CD4-positive, alpha-beta T cell (primary cell): ENCODE results near the gene JARID2. TPM values are rescaled to one million over a fixed set of nuclear protein-coding genes. Genes with fewer than 3 reads are reported as not detected.
A peak's percentile ranks its signal among the peaks of the same experiment; 100 is the strongest.

Experiments
- ATAC-seq: fragments of 200-7000 bp; cut with Tn5 transposase; one replicate; pipeline ENCODE4 v1.10.0; 2022; ENCODE audit warnings: mild to moderate bottlenecking; ENCODE audit not compliant: poor library complexity
- CTCF ChIA-PET: fragments of 350-600 bp; sonication (Branson Sonifier 250); formaldehyde crosslinking; loops from one replicate; lab custom pipeline; 2021; ENCODE audit warnings: antibody characterized with exemption, inconsistent platforms; lab: Charles Lee
- POLR2A ChIA-PET: fragments of 350-600 bp; sonication (Branson Sonifier 250); formaldehyde crosslinking; loops from one replicate; lab custom pipeline; 2021; ENCODE audit warnings: antibody characterized with exemption, inconsistent platforms; lab: Charles Lee
- DNase-seq, 14 experiments: peaks; one replicate each; pipeline ENCODE4 v3.0.0-alpha.2; 2013 to 2020; ENCODE audit warnings: mixed read lengths in 2 of 14
- H3K27ac ChIP-seq, 2 donors: one replicate each; pipeline versions ENCODE4 v1.5.1 to v1.7.0; 2013; ENCODE audit warnings: low read length in 2 of 2, low read depth in 1 of 2, mild to moderate bottlenecking in 1 of 2
- H3K27me3 ChIP-seq, 2 experiments: 1 replicate in 1 of 2; 2 replicates in 1 of 2; pipeline versions ENCODE4 v1.6.1 to v1.7.0; 2013; ENCODE audit warnings: low read length in 2 of 2, control low read depth in 1 of 2, mild to moderate bottlenecking in 1 of 2, moderate library complexity in 1 of 2; ENCODE audit not compliant: insufficient read depth in 2 of 2, control insufficient read depth in 1 of 2
- H3K36me3 ChIP-seq: one replicate; pipeline ENCODE4 v1.6.1; 2013; ENCODE audit warnings: low read length, control low read depth; ENCODE audit not compliant: insufficient read depth
- H3K4me1 ChIP-seq: one replicate; pipeline ENCODE4 v1.6.1; 2013; ENCODE audit warnings: low read length, control low read depth; ENCODE audit not compliant: insufficient read depth
- H3K4me3 ChIP-seq: one replicate; pipeline ENCODE4 v1.5.1; 2013; ENCODE audit warnings: mild to moderate bottlenecking, low read length, moderate library complexity
- H3K9me3 ChIP-seq, 2 experiments: 1 replicate in 1 of 2; 2 replicates in 1 of 2; pipeline versions ENCODE4 v1.6.1 to v1.7.0; 2013; ENCODE audit warnings: low read length in 2 of 2, mild to moderate bottlenecking in 2 of 2, control low read depth in 1 of 2, moderate library complexity in 1 of 2; ENCODE audit not compliant: control insufficient read depth in 1 of 2, insufficient read depth in 1 of 2
- H3K27ac Mint-ChIP-seq: one replicate; pipeline ENCODE4 v1.8.0; 2020; ENCODE audit warnings: mixed read lengths
- H3K27me3 Mint-ChIP-seq: one replicate; pipeline ENCODE4 v1.8.0; 2021; ENCODE audit warnings: mixed read lengths
- H3K36me3 Mint-ChIP-seq: one replicate; pipeline ENCODE4 v1.8.0; 2021; ENCODE audit warnings: low read depth, mixed read lengths
- H3K4me1 Mint-ChIP-seq: one replicate; pipeline ENCODE4 v1.8.0; 2021; ENCODE audit warnings: low read depth, mixed read lengths
- H3K4me3 Mint-ChIP-seq: one replicate; pipeline ENCODE4 v1.8.0; 2020; ENCODE audit warnings: mild to moderate bottlenecking, mixed read lengths
- H3K9me3 Mint-ChIP-seq: one replicate; pipeline ENCODE4 v1.8.0; 2020; ENCODE audit warnings: mixed read lengths
- intact Hi-C, 2 experiments: fragments of 100-400 bp; cut with DNase I in 1 of 2; cut with micrococcal nuclease in 1 of 2; formaldehyde crosslinking; loops; one replicate each; pipeline versions ENCODE4 v1.15.1 to v1.9.0; 2023 to 2025; cut with DNase I, micrococcal nuclease
- total RNA-seq, 174 experiments: library from RNA in 2 of 174; stranded (reverse) in 2 of 174; gene quantifications; one replicate each; pipeline ENCODE4 v1.2.3 and lab custom pipeline; 2021 to 2026
- TF ChIP-seq, protein P1 (sequence below): fragments of 200-600 bp; IDR thresholded peaks from one replicate; pipeline ENCODE4 v1.8.0; 2022; ENCODE audit warnings: antibody characterized with exemption, mild to moderate bottlenecking

The JARID2 gene
- total RNA-seq, 2 experiments from 2014 or later = 32.0 to 33.0 TPM

DNA sequence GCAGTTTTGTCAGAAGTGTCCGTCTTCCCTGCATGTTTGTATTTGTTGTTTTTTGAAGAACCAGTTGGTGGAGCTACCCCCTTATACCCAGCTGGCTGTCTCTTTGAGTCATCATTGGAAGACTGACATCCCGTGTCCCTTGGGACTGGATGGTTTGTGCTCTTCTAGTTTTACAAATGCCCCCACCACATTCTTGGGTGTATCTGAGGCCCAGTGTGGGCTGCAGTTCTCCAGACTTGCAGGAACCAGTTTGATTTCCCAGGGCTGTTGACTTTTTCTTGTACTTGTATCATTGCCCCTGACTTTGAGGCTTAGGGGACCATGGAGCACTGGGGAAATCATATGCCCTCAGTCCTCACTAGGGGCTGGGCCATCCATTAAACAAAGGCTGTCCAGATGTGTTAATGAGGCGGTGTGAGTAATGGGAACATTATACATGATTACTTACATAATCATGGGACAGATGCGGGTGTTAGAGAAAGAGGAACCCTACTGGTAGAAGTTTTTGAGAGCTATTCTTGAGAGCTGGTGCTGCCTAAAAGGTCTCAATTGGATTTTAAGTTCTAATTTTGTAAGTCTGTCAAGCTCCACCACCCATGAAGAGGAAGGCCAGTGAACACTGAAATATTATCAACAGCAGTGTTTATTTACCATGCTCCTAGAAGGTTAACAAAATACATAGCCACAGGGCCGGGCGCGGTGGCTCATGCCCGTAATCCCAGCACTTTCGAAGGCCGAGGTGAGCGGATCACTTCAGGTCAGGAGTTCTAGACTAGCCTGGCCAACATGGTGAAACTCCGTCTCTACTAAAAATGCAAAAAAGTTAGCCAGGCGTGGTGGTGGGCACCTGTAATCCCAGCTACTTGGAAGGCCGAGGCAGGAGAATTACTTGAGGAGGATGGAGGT lies 8.5 kb downstream of the JARID2 start:
- peaks cover 74% of the 10 kb centered on the region for H3K4me1 ChIP-seq
- intact Hi-C loops = loop anchor here in 1 of 2 experiments (5.0 kb wide), 1 partner anchor 73 kb away; no protein-coding TSS in a partner anchor
- Mint-ChIP-seq H3K27ac (peak overlapping the region; percentile 96), H3K4me1 (peaks cover 99% of the 10 kb centered on the region), H3K9me3 (no peaks in the 10 kb centered on the region), H3K4me3 (peak overlapping the region; percentile 80), H3K27me3 (no peaks in the 10 kb centered on the region), H3K36me3 (peaks cover 5% of the 10 kb centered on the region)
- ChIA-PET POLR2A (interaction anchor here (0.6 kb wide), 1 partner anchor 169 kb away, joined by 3 read pairs; no protein-coding TSS in a partner anchor), CTCF (interaction anchor here (1.0 kb wide), 1 partner anchor 185 kb away, joined by 3 read pairs; no protein-coding TSS in a partner anchor)
- H3K27ac ChIP-seq = peak overlapping the region in 1 of 2 donors; percentile 46
- DNase-seq = peak in 2 of 14 experiments; percentile 35 to 46
- no peak overlapping the region for H3K4me3 ChIP-seq
- ATAC-seq = no peak
- no peaks in the 10 kb centered on the region for H3K36me3 ChIP-seq
- no peaks in the 10 kb centered on the region for H3K27me3 ChIP-seq
- H3K9me3 ChIP-seq = no peaks in the 10 kb centered on the region
- TF ChIP-seq, protein P1, sequence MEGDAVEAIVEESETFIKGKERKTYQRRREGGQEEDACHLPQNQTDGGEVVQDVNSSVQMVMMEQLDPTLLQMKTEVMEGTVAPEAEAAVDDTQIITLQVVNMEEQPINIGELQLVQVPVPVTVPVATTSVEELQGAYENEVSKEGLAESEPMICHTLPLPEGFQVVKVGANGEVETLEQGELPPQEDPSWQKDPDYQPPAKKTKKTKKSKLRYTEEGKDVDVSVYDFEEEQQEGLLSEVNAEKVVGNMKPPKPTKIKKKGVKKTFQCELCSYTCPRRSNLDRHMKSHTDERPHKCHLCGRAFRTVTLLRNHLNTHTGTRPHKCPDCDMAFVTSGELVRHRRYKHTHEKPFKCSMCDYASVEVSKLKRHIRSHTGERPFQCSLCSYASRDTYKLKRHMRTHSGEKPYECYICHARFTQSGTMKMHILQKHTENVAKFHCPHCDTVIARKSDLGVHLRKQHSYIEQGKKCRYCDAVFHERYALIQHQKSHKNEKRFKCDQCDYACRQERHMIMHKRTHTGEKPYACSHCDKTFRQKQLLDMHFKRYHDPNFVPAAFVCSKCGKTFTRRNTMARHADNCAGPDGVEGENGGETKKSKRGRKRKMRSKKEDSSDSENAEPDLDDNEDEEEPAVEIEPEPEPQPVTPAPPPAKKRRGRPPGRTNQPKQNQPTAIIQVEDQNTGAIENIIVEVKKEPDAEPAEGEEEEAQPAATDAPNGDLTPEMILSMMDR = no peak

DNA sequence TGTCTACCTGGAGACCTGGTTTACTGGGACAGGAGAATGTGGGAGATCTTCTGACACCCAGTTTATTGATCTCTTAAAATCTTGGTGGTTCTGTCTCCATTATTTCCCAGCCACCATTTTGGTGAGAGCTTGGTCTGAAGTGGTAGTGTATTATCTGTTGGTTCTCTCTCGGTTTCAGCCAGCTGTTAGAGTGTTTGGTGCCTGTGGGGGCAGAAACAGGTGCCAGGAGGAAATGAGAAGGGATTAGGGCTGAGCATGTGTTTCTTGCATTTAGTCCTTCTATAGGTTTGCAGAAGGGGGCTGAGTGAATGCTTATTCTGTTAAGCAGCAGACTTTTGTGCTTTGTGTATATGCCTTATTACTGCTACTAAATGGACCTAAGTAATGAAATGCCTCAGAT lies 9.6 kb downstream of the JARID2 start:
- H3K4me3 Mint-ChIP-seq = peak overlapping the region; percentile 83
- no peak for ATAC-seq
- TF ChIP-seq, protein P1 = no peak
- H3K4me1 ChIP-seq = peaks cover 69% of the 10 kb centered on the region
- H3K27ac Mint-ChIP-seq = peak overlapping the region; percentile 80
- H3K9me3 Mint-ChIP-seq = no peaks in the 10 kb centered on the region
- no peak overlapping the region for H3K4me3 ChIP-seq
- no peak for DNase-seq
- intact Hi-C loops = no loop called here
- H3K27me3 Mint-ChIP-seq = no peaks in the 10 kb centered on the region
- no peak overlapping the region for H3K27ac ChIP-seq
- POLR2A ChIA-PET = interaction anchor here (0.5 to 1.2 kb wide), 2 partner anchors 110 to 134 kb away, joined by 3 read pairs; no protein-coding TSS in a partner anchor
- no peaks in the 10 kb centered on the region for H3K9me3 ChIP-seq
- CTCF ChIA-PET = no interaction called here
- H3K4me1 Mint-ChIP-seq = peaks cover 99% of the 10 kb centered on the region
- no peaks in the 10 kb centered on the region for H3K36me3 ChIP-seq
- no peaks in the 10 kb centered on the region for H3K27me3 ChIP-seq
- peaks cover 4% of the 10 kb centered on the region for H3K36me3 Mint-ChIP-seq

DNA sequence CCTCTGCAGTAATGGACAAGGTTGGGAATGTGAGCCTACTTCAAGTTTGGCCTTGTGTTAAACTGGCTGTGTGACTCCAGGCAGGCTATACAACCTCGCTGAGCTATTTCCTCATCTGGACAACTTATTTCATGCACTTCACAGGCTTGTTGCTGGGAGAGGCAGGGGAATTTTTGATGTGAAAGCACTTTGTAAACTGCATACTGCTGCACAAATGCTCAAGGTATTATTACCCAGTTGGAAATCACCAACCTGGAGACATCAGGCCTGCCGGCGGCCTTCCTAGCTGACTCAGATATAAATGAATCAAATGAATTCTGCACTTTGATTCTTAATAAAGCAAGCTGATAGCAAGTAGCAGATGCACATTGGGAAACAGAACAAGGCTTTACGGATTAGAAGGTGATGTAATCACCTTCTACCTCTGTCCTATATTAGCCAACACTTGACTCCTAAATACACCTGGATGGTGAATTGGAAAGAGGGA lies 10.1 kb downstream of the JARID2 start:
- H3K4me1 Mint-ChIP-seq = peaks cover 99% of the 10 kb centered on the region
- Histone ChIP-seq H3K27me3 (no peaks in the 10 kb centered on the region), H3K36me3 (no peaks in the 10 kb centered on the region), H3K9me3 (no peaks in the 10 kb centered on the region), H3K4me1 (peaks cover 66% of the 10 kb centered on the region), H3K27ac (no peak overlapping the region), H3K4me3 (no peak overlapping the region)
- TF ChIP-seq, protein P1 = no peak
- intact Hi-C loops = no loop called here
- no peaks in the 10 kb centered on the region for H3K9me3 Mint-ChIP-seq
- CTCF ChIA-PET = no interaction called here
- peaks cover 4% of the 10 kb centered on the region for H3K36me3 Mint-ChIP-seq
- H3K27me3 Mint-ChIP-seq = no peaks in the 10 kb centered on the region
- H3K27ac Mint-ChIP-seq = peak overlapping the region; percentile 80
- no peak for ATAC-seq
- POLR2A ChIA-PET = interaction anchor here (0.5 to 1.2 kb wide), 2 partner anchors 110 to 134 kb away, joined by 3 read pairs; no protein-coding TSS in a partner anchor
- peak in 2 of 14 experiments; percentile 32 to 38 for DNase-seq
- H3K4me3 Mint-ChIP-seq = no peak overlapping the region
